GM18520 (cell line): ENCODE measurements around the gene PRDM13.
"Not testable (repeated sequence)": the region's sequence is repeated elsewhere in the genome, so short reads cannot be mapped to it uniquely, and the experiment has no call there.

ENCODE experiments used
- ATAC-seq: cut with Tn5 transposase; IDR thresholded peaks from one replicate; pipeline ENCODE4 v1.9.1; 2021; ENCODE audit not compliant: unreplicated experiment

Gene PRDM13

GRCh38 chr6:99622044-99622443, 15.4 kb downstream of the PRDM13 start:
- not testable (repeated sequence) for ATAC-seq

DNA sequence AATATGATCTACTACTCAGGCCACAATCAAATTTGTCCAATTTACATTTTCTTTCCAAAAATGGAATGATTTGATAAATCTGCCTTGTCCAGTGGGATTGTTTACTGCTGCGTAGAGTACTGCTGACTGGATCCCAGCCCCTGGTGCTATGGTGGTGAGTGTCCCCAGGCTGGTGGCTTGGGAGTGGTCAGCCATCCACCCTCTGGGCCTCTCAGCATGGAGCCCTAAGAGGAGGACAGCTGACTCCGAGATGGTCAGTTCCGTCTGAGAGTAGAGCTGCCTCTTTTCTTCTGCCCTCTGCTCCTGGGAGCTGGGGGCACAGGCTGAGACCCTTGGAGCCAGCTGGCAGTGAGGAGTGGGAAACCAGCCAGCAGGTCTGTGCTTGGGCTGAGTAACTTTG, 22.7 kb downstream of the PRDM13 start:
- ATAC-seq: no peak

- no peak for ATAC-seq
Observed at GRCh38 chr6:99637629-99638028, 31.0 kb downstream of the PRDM13 start.

DNA sequence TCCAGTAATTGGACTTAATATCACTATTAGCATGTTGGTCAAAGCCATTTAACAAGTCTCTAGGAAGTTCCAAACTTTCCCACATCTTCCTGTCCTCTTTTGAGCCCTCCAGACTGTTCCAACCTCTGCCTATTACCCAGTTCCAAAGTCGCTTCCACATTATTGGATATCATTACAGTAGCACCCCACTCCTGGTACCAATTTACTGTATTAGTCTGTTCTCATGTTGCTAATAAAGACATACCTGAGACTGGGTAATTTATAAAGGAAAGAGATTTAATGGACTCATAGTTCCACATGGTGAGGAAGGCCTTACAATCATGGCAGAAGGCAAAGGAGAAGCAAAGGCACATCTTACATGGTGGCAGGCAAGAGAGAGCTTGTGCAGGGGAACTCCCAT, 31.7 kb downstream of the PRDM13 start:
- not testable (repeated sequence) for ATAC-seq

DNA sequence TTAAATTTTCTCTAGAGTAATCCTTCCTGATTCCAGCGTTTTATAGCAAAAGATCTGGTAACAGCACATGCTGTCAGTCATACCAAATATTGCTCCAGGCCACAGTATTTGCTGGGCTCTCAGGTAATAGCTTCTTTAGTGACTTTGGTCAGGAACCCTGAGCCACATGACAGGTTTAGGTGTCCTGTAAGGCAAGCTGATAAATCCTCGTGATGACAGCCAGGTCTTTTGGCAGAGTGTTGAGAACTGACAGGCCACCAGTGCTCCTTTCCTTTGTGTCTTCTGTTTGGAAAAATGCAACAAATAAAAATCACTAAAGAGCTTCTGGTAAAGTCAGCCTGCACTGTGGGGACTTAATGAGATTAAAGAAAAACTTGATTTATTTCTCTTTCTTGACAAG, 34.6 kb downstream of the PRDM13 start:
- no peak for ATAC-seq

GRCh38 chr6:99645986-99646385, 39.4 kb downstream of the PRDM13 start:
- ATAC-seq: no peak

- ATAC-seq: not testable (repeated sequence)
Observed at GRCh38 chr6:99650091-99650571, 43.5 kb downstream of the PRDM13 start.

- no peak for ATAC-seq
Observed at GRCh38 chr6:99660206-99660605, 53.6 kb downstream of the PRDM13 start.

GRCh38 chr6:99661870-99662269, 55.2 kb downstream of the PRDM13 start:
- ATAC-seq: no peak

GRCh38 chr6:99662616-99663015, 56.0 kb downstream of the PRDM13 start:
- no peak for ATAC-seq
